HCT116 (cell line): ENCODE data around the gene SLC44A1. TPM values are rescaled to one million over a fixed set of nuclear protein-coding genes. Genes with fewer than 3 reads are reported as not detected.

ENCODE experiments used
- ELF1 ChIP-seq: IDR thresholded peaks from 2 replicates; pipeline ENCODE4 v1.6.1; 2012; ENCODE audit warnings: low read depth, borderline replicate concordance
- JUND ChIP-seq: IDR thresholded peaks from 2 replicates; pipeline ENCODE4 v1.6.1; 2012
- POLR2A ChIP-seq: IDR thresholded peaks from 2 replicates; pipeline ENCODE4 v1.7.0; 2011; ENCODE audit warnings: borderline replicate concordance; ENCODE audit not compliant: insufficient read depth, insufficient read length; ENCODE audit errors: extremely low read depth
- TCF7L2 ChIP-seq: IDR thresholded peaks from 2 replicates; pipeline ENCODE4 v1.7.0; 2011; ENCODE audit warnings: borderline replicate concordance, inconsistent platforms; ENCODE audit not compliant: insufficient read depth, insufficient read length; ENCODE audit errors: extremely low read depth
- total RNA-seq: library from RNA; stranded (reverse); gene quantifications from one replicate; pipeline ENCODE4 v1.2.1, GENCODE V29; 2021; ENCODE audit not compliant: unreplicated experiment
- TF ChIP-seq, protein P1 (sequence below): IDR thresholded peaks from 2 replicates; pipeline ENCODE4 v1.6.1; 2012; ENCODE audit warnings: low read depth
- TF ChIP-seq, protein P2 (sequence below), 3 experiments: fragments of 200-600 bp in 1 of 3; sonication (generic) in 1 of 3; IDR thresholded peaks in 2 of 3; conservative IDR thresholded peaks in 1 of 3; 2 replicates each; pipeline ENCODE4 v1.5.1; 2012 to 2017; ENCODE audit warnings: low read depth in 2 of 3, low read length in 2 of 3, antibody characterized with exemption in 1 of 3, borderline replicate concordance in 1 of 3, control low read depth in 1 of 3, mild to moderate bottlenecking in 1 of 3, mixed read lengths in 1 of 3, mixed run types in 1 of 3, moderate library complexity in 1 of 3; ENCODE audit not compliant: insufficient read depth in 1 of 3
- TF ChIP-seq, protein P3 (sequence below): IDR thresholded peaks from 2 replicates; pipeline ENCODE4 v1.6.1; 2012
- TF ChIP-seq, protein P4 (sequence below): IDR thresholded peaks from 2 replicates; pipeline ENCODE4 v1.6.1; 2012

The SLC44A1 gene
- total RNA-seq, 1 experiment from 2014 or later = 44.1 TPM

DNA sequence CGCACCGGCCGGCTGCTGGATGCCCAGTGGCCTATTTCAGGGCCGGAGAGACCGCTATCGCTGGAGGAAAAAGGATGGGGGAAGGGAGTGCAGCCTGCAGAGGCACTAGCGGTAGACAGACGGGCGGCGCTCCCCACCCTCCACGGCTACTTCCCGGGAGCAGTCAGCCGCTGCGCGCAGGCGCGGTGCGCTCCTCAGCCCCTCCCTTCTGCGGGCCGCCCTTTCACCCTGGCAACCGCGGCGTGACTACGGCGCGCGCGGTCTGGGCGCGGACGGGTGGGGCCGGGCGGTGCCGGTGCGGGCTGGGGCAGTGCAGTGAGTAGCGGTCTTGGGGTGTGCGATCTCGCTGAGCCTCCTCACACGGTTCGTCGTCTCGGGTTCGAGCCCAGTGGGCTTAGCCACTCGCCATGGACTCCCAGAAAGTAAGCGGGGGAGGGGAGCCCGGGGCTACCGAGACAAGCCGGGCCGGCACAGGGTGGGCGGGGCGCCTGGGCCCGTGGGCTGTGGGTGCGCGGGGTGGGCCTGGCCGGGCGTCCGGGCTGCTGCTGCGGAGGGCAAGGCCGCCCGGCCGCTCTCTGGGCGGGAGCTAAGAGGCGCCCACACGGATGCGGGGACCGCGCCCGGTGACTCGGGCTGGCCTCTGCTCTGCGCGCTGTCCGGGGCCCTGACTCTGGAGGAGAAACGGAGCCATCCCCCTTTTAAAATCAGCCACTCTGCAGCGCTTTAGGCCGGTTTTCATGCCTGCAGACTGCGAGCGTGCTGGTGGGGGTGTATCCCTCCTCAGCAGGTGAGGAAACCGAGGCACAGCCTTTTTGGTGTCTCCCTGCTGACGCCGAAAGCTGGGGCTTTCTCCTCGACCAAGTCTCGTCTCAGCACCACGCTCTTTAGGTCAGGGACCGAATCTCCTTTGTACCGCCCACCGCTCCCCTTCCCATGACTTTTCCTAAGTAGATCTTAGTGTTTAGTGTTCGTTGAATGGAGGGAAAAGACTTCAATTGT is 203.7 kb downstream of the SLC44A1 start, which contains the start of gene FSD1L (continued):
- TF ChIP-seq, protein P1, sequence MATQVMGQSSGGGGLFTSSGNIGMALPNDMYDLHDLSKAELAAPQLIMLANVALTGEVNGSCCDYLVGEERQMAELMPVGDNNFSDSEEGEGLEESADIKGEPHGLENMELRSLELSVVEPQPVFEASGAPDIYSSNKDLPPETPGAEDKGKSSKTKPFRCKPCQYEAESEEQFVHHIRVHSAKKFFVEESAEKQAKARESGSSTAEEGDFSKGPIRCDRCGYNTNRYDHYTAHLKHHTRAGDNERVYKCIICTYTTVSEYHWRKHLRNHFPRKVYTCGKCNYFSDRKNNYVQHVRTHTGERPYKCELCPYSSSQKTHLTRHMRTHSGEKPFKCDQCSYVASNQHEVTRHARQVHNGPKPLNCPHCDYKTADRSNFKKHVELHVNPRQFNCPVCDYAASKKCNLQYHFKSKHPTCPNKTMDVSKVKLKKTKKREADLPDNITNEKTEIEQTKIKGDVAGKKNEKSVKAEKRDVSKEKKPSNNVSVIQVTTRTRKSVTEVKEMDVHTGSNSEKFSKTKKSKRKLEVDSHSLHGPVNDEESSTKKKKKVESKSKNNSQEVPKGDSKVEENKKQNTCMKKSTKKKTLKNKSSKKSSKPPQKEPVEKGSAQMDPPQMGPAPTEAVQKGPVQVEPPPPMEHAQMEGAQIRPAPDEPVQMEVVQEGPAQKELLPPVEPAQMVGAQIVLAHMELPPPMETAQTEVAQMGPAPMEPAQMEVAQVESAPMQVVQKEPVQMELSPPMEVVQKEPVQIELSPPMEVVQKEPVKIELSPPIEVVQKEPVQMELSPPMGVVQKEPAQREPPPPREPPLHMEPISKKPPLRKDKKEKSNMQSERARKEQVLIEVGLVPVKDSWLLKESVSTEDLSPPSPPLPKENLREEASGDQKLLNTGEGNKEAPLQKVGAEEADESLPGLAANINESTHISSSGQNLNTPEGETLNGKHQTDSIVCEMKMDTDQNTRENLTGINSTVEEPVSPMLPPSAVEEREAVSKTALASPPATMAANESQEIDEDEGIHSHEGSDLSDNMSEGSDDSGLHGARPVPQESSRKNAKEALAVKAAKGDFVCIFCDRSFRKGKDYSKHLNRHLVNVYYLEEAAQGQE = no peak
- TF ChIP-seq, protein P2, sequence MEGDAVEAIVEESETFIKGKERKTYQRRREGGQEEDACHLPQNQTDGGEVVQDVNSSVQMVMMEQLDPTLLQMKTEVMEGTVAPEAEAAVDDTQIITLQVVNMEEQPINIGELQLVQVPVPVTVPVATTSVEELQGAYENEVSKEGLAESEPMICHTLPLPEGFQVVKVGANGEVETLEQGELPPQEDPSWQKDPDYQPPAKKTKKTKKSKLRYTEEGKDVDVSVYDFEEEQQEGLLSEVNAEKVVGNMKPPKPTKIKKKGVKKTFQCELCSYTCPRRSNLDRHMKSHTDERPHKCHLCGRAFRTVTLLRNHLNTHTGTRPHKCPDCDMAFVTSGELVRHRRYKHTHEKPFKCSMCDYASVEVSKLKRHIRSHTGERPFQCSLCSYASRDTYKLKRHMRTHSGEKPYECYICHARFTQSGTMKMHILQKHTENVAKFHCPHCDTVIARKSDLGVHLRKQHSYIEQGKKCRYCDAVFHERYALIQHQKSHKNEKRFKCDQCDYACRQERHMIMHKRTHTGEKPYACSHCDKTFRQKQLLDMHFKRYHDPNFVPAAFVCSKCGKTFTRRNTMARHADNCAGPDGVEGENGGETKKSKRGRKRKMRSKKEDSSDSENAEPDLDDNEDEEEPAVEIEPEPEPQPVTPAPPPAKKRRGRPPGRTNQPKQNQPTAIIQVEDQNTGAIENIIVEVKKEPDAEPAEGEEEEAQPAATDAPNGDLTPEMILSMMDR (IDR thresholded peaks at IDR 0.05 in 2 of 3, conservative IDR thresholded peaks at IDR 0.05 in 1 of 3; ENCODE audit: borderline replicate concordance in 1 of 3, insufficient read depth in 1 of 3, low read depth in 2 of 3, low read length in 2 of 3) = peak in 2 of 3 experiments; percentile 43 to 50; a peak in 4 of 6 replicates
- TF ChIP-seq, protein P3, sequence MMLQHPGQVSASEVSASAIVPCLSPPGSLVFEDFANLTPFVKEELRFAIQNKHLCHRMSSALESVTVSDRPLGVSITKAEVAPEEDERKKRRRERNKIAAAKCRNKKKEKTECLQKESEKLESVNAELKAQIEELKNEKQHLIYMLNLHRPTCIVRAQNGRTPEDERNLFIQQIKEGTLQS = no peak
- TF ChIP-seq ELF1 (no peak), TCF7L2 (peak; percentile 13), JUND (no peak), POLR2A (peak; percentile 61)
- TF ChIP-seq, protein P4, sequence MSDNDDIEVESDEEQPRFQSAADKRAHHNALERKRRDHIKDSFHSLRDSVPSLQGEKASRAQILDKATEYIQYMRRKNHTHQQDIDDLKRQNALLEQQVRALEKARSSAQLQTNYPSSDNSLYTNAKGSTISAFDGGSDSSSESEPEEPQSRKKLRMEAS = no peak; the same call in 1 of the 2 replicates
